ENCODE measurements around the gene OVCH1. TPM values are rescaled to one million over a fixed set of nuclear protein-coding genes. Genes with fewer than 3 reads are reported as not detected.
"Not testable (repeated sequence)": the region's sequence is repeated elsewhere in the genome, so short reads cannot be mapped to it uniquely, and the experiment has no call there.

The OVCH1 gene
- total RNA-seq, 2 experiments from 2014 or later = not detected

DNA sequence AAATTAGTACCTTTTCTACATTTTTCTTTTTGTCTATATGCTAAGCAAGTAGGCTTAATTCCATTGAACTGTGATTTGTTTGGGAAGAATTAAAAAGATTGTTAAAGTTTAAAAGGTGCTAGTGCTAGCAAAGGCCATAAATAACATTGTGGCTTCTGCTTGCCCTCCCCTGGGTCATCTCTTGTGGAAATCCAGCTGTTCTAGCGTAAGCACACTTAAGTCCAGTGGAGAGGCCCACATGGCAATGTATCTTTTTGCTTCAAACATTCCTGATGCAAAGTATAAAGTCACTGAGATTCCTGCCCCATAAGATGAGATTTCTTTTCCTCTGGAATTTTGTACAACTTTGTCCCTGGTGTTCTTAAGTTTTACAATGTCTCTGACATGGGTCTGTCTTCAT, 102.1 kb downstream of the OVCH1 start:
- intact Hi-C loops (cut with micrococcal nuclease) = no loop called here
- H3K4me1 Mint-ChIP-seq (ENCODE audit: low read depth) = peaks cover 10% of the 10 kb centered on the region
- H3K27ac Mint-ChIP-seq = no peak overlapping the region
- CTCF ChIA-PET = no interaction called here
- no peaks in the 10 kb centered on the region for H3K9me3 Mint-ChIP-seq
- H3K4me3 Mint-ChIP-seq = no peak overlapping the region
- no peaks in the 10 kb centered on the region for H3K27me3 Mint-ChIP-seq (ENCODE audit: low read depth)
- H3K36me3 Mint-ChIP-seq (ENCODE audit: low read depth) = no peaks in the 10 kb centered on the region
- DNase-seq = no peak

DNA sequence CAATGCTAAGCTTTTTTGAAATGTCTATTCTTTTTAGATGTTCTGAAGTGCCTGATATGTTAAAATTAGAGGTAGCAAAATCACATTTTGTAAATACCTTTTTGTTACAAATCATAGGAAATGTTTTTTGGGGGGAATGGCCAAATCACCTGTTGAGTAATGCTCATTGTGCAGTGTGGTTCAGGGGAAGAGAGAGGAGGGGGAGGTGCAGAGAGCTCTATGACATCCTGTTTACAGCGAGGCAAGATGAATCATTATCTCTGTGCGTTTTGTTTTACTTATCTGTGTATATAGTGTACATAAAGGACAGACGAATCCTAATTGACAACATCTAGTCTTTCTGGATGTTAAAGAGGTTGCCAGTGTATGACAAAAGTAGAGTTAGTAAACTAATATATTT, 107.1 kb downstream of the OVCH1 start:
- H3K9me3 Mint-ChIP-seq; H3K27me3 Mint-ChIP-seq (ENCODE audit: low read depth); H3K36me3 Mint-ChIP-seq (ENCODE audit: low read depth); CTCF ChIA-PET: not testable (repeated sequence)
- intact Hi-C loops (cut with micrococcal nuclease) = loop anchor here (1.0 to 2.0 kb wide), 2 partner anchors 9 to 38 kb away; partner anchors contain the start of gene ERGIC2
- Mint-ChIP-seq H3K27ac (peak overlapping the region; percentile 89), H3K4me1 (ENCODE audit: low read depth) (peaks cover 15% of the 10 kb centered on the region), H3K4me3 (peak overlapping the region; percentile 11)
- peak; percentile 67 for DNase-seq

DNA sequence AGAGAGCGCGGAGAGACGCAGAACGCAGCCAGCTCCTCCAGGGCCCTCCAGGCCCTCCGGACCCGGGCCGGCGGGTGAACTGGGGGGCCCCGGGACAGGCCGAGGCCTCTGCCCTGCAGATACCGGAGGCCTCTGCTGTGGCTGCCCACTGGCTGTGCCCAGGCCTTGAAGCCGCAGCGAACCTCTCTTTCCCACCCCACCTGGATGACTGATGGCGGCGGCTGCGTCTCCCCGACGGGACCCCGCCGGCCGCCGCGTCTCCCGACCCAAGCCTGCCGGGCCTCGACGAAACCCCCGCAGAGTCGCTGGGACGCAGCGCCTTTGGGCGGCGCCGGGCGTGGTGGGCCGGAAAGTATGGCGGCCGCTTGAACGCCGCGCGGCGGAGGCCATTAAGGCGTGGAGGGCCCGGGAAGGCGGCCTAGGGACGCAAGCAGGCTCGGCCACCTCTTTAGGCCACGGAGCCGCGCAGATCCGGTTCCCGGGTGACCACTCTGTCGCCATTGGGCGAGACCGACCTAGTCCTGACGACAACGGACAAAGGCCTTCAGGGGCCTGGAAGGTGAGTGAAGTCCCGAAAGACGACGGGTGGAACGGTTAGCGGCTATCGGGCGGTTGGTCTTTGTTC, 108.1 kb downstream of the OVCH1 start:
- DNase-seq = no peak

DNA sequence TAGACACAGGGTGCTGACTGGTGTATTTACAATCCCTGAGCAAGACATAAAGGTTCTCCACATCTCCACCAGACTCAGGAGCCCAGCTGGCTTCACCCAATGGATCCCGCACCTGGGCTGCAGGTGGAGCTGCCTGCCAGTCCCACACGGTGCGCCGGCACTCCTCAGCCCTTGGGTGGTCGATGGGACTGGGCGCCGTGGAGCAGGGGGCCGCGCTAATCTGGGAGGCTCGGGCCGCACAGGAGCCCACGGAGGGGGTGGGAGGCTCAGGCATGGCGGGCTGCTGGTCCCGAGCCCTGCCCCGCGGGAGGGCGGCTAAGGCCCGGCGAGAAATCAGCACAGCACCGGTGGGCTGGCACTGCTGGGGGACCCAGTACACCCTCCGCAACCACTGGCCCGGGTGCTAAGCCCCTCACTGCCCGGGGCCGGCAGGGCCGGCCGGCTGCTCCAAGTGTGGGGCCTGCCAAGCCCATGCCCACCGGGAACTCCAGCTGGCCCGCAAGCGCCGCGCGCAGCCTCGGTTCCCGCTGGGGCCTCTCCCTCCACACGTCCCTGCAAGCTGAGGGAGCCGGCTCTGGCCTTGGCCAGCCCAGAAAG, 111.3 kb downstream of the OVCH1 start:
- H3K4me1 Mint-ChIP-seq (ENCODE audit: low read depth) = peaks cover 25% of the 10 kb centered on the region
- H3K27me3 Mint-ChIP-seq (ENCODE audit: low read depth); H3K36me3 Mint-ChIP-seq (ENCODE audit: low read depth); DNase-seq; H3K27ac Mint-ChIP-seq; H3K9me3 Mint-ChIP-seq; CTCF ChIA-PET; H3K4me3 Mint-ChIP-seq: not testable (repeated sequence)
- intact Hi-C loops (cut with micrococcal nuclease) = loop anchor here (10.0 kb wide), 1 partner anchor 1191 kb away; the partner anchor contains the start of gene CCDC91

More for the DNA sequence above, 108.1 kb downstream of the OVCH1 start:
- CTCF ChIA-PET = no interaction called here
- H3K27me3 Mint-ChIP-seq (ENCODE audit: low read depth) = no peaks in the 10 kb centered on the region
- peak overlapping the region; percentile 89 for H3K27ac Mint-ChIP-seq
- no peaks in the 10 kb centered on the region for H3K9me3 Mint-ChIP-seq
- no peaks in the 10 kb centered on the region for H3K36me3 Mint-ChIP-seq (ENCODE audit: low read depth)
- intact Hi-C loops (cut with micrococcal nuclease) = loop anchor here (10.0 kb wide), 1 partner anchor 1195 kb away; the partner anchor contains the start of gene CCDC91
- peak overlapping the region; percentile 11 for H3K4me3 Mint-ChIP-seq
- peaks cover 15% of the 10 kb centered on the region for H3K4me1 Mint-ChIP-seq (ENCODE audit: low read depth)

DNA sequence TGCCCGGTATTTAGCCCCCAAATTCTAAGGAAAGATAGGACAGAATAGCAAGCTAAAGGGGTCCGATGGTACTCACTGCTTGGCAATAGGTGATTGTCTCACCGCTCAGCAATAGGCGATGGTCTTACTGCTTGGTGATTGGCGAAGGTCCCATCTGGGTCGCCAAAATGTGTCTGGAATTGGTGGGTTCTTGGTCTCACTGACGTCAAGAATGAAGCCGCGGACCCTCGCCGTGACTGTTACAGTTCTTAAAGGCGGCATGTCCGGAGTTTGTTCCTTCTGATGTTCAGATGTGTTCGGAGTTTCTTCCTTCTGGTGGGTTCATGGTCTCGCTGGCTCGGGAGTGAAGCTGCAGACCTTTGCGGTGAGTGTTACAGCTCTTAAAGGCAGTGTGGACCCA, 112.3 kb downstream of the OVCH1 start:
- intact Hi-C loops (cut with micrococcal nuclease) = loop anchor here (10.0 kb wide), 1 partner anchor 1190 kb away; the partner anchor contains the start of gene CCDC91
- H3K4me3 Mint-ChIP-seq; H3K36me3 Mint-ChIP-seq (ENCODE audit: low read depth); H3K9me3 Mint-ChIP-seq; H3K27ac Mint-ChIP-seq; DNase-seq; CTCF ChIA-PET; H3K27me3 Mint-ChIP-seq (ENCODE audit: low read depth): not testable (repeated sequence)
- H3K4me1 Mint-ChIP-seq (ENCODE audit: low read depth) = peaks cover 15% of the 10 kb centered on the region

DNA sequence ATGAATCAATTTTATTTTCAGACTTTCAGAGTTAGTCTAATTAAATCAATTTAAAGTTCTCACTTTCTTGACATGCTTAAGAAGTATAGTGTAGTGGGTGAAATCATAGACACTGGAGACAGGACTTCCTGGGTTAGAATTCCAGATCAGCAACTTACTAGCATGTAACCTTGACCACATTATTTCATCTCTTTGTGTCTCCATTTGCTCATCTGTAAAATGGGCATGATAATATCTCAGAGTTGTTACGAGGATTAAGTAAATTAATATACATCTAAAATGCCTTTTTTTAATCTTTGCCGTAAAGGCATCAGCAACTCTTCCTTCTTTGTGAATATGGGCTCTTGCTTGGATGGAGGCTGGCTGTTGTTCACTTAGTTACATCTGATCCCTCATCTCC, 115.2 kb downstream of the OVCH1 start:
- intact Hi-C loops (cut with micrococcal nuclease) = loop anchor here (5.0 to 10.0 kb wide), 3 partner anchors 235 to 1940 kb away; partner anchors contain the start of genes CCDC91 and FAR2
- no peak for DNase-seq
- Mint-ChIP-seq H3K36me3 (ENCODE audit: low read depth) (peaks cover 4% of the 10 kb centered on the region), H3K27me3 (ENCODE audit: low read depth) (no peaks in the 10 kb centered on the region), H3K9me3 (no peaks in the 10 kb centered on the region), H3K4me1 (ENCODE audit: low read depth) (peaks cover 33% of the 10 kb centered on the region), H3K4me3 (peak overlapping the region; percentile 95), H3K27ac (peak overlapping the region; percentile 96)
- CTCF ChIA-PET = no interaction called here

DNA sequence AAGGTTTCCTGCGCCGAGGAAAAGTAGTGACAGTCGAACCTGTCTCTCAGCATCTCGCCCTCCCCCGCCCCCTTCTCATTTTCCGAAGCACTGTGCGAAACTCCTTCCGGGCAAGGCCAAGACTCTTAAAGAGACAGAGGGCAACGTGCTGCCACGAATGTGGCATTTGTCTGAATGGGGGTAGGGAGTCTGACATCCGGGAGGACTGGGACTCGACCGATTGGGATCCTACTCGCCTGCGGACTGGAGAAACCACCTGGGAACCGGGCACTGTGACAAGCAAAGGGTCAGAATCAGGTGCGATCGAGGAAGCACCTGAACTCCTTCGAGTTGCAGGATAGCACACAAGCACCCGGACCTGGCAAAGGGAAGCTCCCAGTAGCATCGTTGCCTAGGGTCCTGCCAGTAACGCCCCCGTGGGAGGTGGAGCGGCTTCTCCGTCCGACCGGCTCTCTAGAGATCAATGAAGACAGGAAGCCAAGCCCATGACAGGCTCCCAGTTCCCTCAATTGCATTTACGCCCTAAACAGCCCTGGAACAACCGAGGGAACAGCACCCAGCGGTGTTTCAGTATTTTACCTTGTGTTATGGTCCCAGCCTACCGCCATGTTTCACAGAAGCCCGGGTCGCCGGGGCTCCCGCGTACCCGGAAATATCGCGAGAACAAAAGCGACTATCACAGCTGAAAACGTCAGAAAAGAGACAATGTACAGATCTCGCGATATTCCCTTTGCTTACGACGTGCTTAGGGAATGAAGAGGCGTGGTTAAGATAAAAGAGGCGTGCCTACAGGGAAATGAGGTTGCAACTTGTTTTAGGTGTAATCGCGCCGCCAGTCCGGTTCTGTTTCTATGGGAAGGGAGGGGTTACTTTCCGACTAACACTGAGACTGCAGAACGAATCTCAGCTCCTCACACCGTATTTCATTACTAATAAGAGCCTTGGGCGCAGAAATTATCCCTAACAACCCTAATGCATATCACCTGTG, 116.7 kb downstream of the OVCH1 start, which contains the start of gene ERGIC2:
TSS of gene ERGIC2 (minus strand) at position 637 of the 988 bp plus-strand sequence. CDS start 9,539 bp downstream, outside the sequence.
- H3K27ac Mint-ChIP-seq = peak within 1 kb of the TSS; percentile 96
- CTCF ChIA-PET = no interaction called here
- H3K4me1 Mint-ChIP-seq (ENCODE audit: low read depth) = peaks cover 47% of the 10 kb centered on the region
- H3K4me3 Mint-ChIP-seq = peak within 1 kb of the TSS; percentile 95
- intact Hi-C loops (cut with micrococcal nuclease) = loop anchor here (1.0 to 10.0 kb wide), 11 partner anchors 9 to 1941 kb away; partner anchors contain the start of genes CAPRIN2, CCDC91, FAR2 and IPO8
- H3K27me3 Mint-ChIP-seq (ENCODE audit: low read depth) = no peaks in the 10 kb centered on the region
- H3K36me3 Mint-ChIP-seq (ENCODE audit: low read depth) = peaks cover 10% of the 10 kb centered on the region
- peak; percentile 95 for DNase-seq
- no peaks in the 10 kb centered on the region for H3K9me3 Mint-ChIP-seq

Other genes starting within 250 kb of the OVCH1 start
- 100 to 1,000 TPM; 112 to 116 TPM for gene ERGIC2, start 116.5 kb downstream of the OVCH1 start, total RNA-seq

Data from activated naive CD4-positive, alpha-beta T cell treated with anti-CD3 and anti-CD28 coated beads for 36 hours (primary cell).